Measurements from ENCODE around the gene TRMT1. TPM values are rescaled to one million over a fixed set of nuclear protein-coding genes. Genes with fewer than 3 reads are reported as not detected.

The TRMT1 gene
- polyA plus RNA-seq, 1 experiment: 30.8 TPM

DNA sequence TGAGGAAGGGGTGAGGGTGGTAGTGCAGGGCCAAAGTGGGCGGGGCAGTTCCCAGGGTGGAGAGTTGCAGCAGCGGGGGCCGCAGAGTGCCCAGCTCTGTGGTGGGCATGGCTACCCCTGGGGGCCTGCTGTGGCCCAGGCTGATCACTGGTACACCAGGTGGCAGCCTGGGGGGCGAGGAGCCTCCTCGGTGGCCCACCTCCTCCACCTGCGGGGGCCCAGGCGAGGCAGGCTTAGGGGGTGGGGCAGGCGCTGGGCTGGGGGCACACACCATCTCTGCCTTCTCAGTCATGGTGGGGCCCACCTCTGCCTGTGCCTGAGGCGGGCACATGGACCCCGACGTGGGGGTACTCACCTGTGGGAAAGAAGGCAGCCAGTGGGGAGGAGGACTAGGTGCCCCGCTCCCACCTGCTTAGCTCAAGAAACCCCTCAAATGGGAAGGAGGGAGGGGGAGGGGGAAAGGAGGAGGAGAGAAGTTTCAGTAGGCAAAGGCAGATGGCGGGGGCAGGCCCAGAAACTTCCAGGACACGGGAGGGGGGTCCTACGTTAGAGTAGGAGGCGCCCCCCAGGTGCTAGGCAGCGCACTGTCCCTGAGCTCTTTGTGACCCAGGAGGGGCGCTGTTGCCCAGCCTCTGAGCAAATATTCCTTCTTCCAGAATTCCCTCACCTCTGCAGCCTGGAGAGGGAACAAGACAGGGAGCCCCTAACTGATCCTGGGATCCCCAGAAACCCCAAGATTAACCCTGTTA is 15.5 kb downstream of the TRMT1 start:
- no peak for DNase-seq (ENCODE audit: low read depth)
- POLR2A ChIA-PET: no interaction called here
- TF ChIP-seq, protein P1, sequence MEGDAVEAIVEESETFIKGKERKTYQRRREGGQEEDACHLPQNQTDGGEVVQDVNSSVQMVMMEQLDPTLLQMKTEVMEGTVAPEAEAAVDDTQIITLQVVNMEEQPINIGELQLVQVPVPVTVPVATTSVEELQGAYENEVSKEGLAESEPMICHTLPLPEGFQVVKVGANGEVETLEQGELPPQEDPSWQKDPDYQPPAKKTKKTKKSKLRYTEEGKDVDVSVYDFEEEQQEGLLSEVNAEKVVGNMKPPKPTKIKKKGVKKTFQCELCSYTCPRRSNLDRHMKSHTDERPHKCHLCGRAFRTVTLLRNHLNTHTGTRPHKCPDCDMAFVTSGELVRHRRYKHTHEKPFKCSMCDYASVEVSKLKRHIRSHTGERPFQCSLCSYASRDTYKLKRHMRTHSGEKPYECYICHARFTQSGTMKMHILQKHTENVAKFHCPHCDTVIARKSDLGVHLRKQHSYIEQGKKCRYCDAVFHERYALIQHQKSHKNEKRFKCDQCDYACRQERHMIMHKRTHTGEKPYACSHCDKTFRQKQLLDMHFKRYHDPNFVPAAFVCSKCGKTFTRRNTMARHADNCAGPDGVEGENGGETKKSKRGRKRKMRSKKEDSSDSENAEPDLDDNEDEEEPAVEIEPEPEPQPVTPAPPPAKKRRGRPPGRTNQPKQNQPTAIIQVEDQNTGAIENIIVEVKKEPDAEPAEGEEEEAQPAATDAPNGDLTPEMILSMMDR (IDR thresholded peaks at IDR 0.05; ENCODE audit: insufficient read depth, low read depth, low read length): peak; percentile 33
- Histone ChIP-seq H3K36me3 (ENCODE audit: control insufficient read depth, insufficient read depth, low read length) (peaks cover 3% of the 10 kb centered on the region), H3K4me3 (ENCODE audit: low read depth, low read length) (no peak overlapping the region), H3K27me3 (ENCODE audit: control insufficient read depth, insufficient read depth, low read length) (no peaks in the 10 kb centered on the region)
- CTCF ChIA-PET: interaction anchor here (1.0 to 3.5 kb wide), 7 partner anchors 8 to 163 kb away, joined by 3 to 15 read pairs (median 4); no protein-coding TSS in a partner anchor

DNA sequence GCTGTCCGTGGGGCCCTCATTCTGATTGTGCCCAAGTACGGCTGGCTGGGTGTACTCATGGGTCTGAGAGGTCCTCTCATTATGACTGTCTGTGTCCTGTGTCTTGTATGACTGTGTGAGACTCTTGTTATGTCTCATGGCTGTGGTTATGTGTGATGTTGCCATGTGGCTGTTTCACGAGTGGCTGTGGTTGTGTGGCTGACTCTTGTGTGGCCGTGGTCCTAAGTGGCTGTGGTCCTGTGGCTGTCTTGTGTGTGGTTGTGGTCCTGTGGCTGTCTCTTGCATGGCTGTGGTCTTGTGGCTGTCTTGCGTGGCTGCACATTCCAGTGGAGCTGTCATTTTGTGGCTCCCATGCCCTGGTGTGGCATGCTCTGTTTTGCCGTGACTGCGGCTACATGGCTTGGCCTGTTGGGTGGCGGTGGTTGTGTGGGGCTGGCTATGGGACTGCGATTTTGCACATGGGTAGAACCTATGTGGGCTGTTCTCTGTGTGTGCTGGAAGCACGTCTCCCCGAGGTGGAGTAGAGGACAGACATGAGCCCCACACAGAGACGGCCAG is 16.4 kb downstream of the TRMT1 start:
- H3K27me3 ChIP-seq (ENCODE audit: control insufficient read depth, insufficient read depth, low read length): no peaks in the 10 kb centered on the region
- DNase-seq (ENCODE audit: low read depth): no peak
- POLR2A ChIA-PET: no interaction called here
- H3K36me3 ChIP-seq (ENCODE audit: control insufficient read depth, insufficient read depth, low read length): peaks cover 6% of the 10 kb centered on the region
- H3K4me3 ChIP-seq (ENCODE audit: low read depth, low read length): no peak overlapping the region
- TF ChIP-seq, protein P1 (IDR thresholded peaks at IDR 0.05; ENCODE audit: insufficient read depth, low read depth, low read length): no peak
- CTCF ChIA-PET: interaction anchor here (0.6 to 3.5 kb wide), 7 partner anchors 38 to 164 kb away, joined by 3 to 15 read pairs (median 3); no protein-coding TSS in a partner anchor

DNA sequence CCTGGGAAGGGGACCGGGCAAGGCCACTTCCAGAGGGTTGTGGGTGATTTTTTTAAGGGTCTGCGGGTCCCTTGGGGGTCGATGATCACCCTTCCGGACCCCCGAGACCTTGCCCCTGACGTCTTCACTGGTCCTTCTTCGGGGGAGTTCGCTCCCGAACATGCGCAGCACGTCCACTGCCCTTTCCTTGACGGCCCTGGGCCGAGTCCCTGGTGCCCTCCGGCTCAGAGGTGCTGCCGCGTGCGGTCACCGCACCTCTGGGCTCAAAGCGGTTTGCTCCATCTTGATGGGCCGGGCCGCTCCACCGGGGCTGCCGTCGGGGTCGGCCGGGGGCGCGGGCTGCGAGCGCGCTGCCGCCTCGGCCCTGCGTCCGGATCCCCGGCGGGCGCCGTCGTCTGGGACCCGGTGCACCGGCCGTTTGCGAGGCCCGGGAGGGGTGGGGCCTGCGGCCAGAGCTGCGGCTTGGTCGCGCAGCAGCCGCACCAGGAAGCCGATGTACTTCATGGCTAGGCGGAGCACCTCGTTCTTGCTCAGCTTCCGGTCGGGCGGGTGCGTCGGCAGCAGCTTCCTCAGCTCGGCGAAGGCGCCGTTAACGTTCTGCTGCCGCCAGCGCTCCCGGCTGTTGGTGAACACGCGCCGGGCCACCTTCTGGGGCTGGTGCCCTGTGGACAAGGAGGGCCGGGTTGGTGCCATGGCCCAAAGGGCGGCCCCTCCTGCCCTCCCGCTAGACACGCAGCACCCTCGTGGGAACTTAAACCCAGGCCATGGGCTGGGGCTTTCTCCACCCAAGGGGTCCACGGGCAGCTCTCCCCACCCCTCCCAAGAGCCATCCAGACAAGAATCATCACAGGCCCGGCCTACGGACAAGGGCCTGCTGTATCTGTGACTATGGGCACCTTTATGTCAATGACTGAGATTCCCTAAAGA is 17.2 kb downstream of the TRMT1 start:
- TF ChIP-seq, protein P1 (IDR thresholded peaks at IDR 0.05; ENCODE audit: insufficient read depth, low read depth, low read length): no peak
- no peaks in the 10 kb centered on the region for H3K27me3 ChIP-seq (ENCODE audit: control insufficient read depth, insufficient read depth, low read length)
- no peak for DNase-seq (ENCODE audit: low read depth)
- peaks cover 8% of the 10 kb centered on the region for H3K36me3 ChIP-seq (ENCODE audit: control insufficient read depth, insufficient read depth, low read length)
- CTCF ChIA-PET: interaction anchor here (0.6 to 3.5 kb wide), 7 partner anchors 37 to 163 kb away, joined by 3 to 15 read pairs (median 3); no protein-coding TSS in a partner anchor
- H3K4me3 ChIP-seq (ENCODE audit: low read depth, low read length): no peak overlapping the region
- POLR2A ChIA-PET: no interaction called here

DNA sequence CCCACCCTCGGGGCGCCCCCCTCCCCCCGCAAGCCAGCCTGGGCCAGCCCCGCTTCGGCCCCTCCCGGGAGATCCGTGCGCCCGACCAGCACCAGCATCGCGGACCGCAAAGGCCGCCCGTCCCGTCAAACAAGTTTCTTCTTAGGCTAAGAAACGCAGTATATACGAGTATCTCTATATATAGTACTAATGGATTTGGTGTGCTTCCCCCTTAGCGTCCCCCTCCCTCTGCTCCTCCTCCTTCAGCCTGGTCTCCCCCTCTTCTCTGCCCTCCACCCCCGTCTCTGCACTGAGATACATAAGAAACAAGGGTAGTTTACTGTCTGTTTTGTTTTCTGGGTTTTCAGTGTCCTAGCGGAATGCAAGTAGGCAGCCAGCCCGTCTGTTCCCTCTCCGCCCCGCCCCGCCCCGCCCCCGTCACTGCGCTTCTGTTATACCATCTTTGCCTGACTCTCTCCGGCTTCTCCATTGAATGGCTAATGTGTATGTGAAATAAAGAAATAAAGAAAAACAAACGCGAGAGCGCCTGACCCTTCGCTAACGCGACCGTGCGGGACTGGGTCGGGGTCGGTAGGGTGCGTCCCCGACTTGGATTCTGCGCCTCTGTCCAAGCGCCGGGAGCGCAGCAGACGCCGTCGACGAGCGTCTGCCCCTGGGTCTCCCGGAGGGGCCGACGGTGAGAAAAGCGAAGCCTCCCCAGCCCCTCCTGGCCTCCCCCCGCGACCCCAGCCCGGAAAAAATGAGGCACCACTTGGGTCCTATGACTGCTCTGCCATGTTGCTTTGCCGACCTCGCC is 18.1 kb downstream of the TRMT1 start:
- Histone ChIP-seq H3K4me3 (ENCODE audit: low read depth, low read length) (peak overlapping the region; percentile 14; the same call in 1 of the 2 replicates), H3K36me3 (ENCODE audit: control insufficient read depth, insufficient read depth, low read length) (peaks cover 9% of the 10 kb centered on the region), H3K27me3 (ENCODE audit: control insufficient read depth, insufficient read depth, low read length) (no peaks in the 10 kb centered on the region)
- ChIA-PET CTCF (no interaction called here), POLR2A (no interaction called here)
- TF ChIP-seq, protein P1 (IDR thresholded peaks at IDR 0.05; ENCODE audit: insufficient read depth, low read depth, low read length): no peak
- DNase-seq (ENCODE audit: low read depth): no peak

All from BJ (cell line).